ENCODE results near the gene POU6F2.

- TF ChIP-seq CTCF (IDR thresholded peaks at IDR 0.05) (no peak), EZH2 (IDR thresholded peaks at IDR 0.05; ENCODE audit: borderline replicate concordance, insufficient read depth, low read depth, low read length, poor library complexity, severe bottlenecking) (no peak)
These were observed 429.4 kb downstream of the POU6F2 start for GRCh38 chr7:39407137-39407536.
